Ascending aorta (tissue), 2 donors: ENCODE measurements around the gene ADSS1. TPM values are rescaled to one million over a fixed set of nuclear protein-coding genes. Genes with fewer than 3 reads are reported as not detected.
A peak's percentile ranks its signal among the peaks of the same experiment; 100 is the strongest.

Experiments
- DNase-seq, 2 donors: peaks; one replicate each; pipeline ENCODE4 v3.0.0-alpha.2; 2019; ENCODE audit warnings: low spot score in 2 of 2
- H3K27ac ChIP-seq, 2 donors: fragments of 200-600 bp; sonication (generic); one replicate each; pipeline ENCODE4 v1.5.1; 2016 to 2017; ENCODE audit warnings: mild to moderate bottlenecking in 1 of 2
- H3K27me3 ChIP-seq: fragments of 200-600 bp; sonication (generic); one replicate; pipeline ENCODE4 v1.5.1; 2017
- H3K36me3 ChIP-seq, 2 donors: fragments of 200-600 bp; sonication (generic); one replicate each; pipeline ENCODE4 v1.5.1; 2016
- H3K4me1 ChIP-seq, 2 donors: fragments of 200-600 bp; sonication (generic); one replicate each; pipeline ENCODE4 v1.5.1; 2016 to 2017; ENCODE audit warnings: mild to moderate bottlenecking in 1 of 2
- H3K4me3 ChIP-seq, 2 donors: fragments of 200-600 bp; sonication (generic); one replicate each; pipeline ENCODE4 v1.5.1; 2016 to 2017; ENCODE audit warnings: mild to moderate bottlenecking in 1 of 2
- H3K9me3 ChIP-seq, 2 donors: fragments of 200-600 bp; sonication (generic); one replicate each; pipeline ENCODE4 v1.5.1; 2016
- intact Hi-C: fragments of 100-400 bp; cut with DNase I; formaldehyde crosslinking; loops from one replicate; pipeline ENCODE4 v1.15.1; 2023
- total RNA-seq: library from RNA; depleted of rRNA; stranded (reverse); fragments of >200 nt; gene quantifications from one replicate; pipeline ENCODE4 v1.1.0, GENCODE V29; 2016
- TF ChIP-seq, protein P1 (sequence below), 3 experiments: fragments of 200-600 bp in 2 of 3; fragments of 450-650 bp in 1 of 3; sonication (generic) in 2 of 3; IDR thresholded peaks; one replicate each; pipeline ENCODE4 v1.5.1; 2016 to 2019; ENCODE audit warnings: antibody characterized with exemption in 3 of 3, mild to moderate bottlenecking in 1 of 3, moderate library complexity in 1 of 3

ADSS1 gene
- total RNA-seq, 1 donor from 2014 or later, result 30.2 TPM

DNA sequence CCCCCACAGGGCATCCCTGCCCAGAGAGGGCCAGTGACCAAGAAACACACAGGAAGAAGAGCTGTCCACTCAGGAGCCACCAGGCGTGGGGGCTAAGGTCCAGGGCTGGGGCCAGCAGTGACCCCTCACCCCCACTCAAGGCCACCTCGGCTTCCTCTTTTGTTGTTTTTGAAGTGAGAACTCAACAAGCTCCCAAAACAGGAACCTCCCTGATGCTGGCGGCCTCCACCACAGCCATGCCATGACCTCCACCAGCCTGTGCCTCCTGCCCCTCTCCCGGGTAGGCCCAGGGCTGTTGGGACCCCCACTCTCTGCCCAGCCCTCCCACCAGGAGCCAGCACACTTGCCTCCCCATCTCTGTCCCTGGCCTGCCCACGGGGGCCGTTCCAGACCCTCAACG is 63.7 kb downstream of the ADSS1 start:
- H3K9me3 ChIP-seq, result no peaks in the 10 kb centered on the region
- H3K36me3 ChIP-seq, result peaks cover 7 to 14% of the 10 kb centered on the region in 2 donors
- H3K27me3 ChIP-seq, result no peaks in the 10 kb centered on the region
- intact Hi-C loops, result no loop called here
- H3K27ac ChIP-seq, result peak overlapping the region in 1 of 2 donors; percentile 45
- H3K4me1 ChIP-seq, result peaks cover 15 to 35% of the 10 kb centered on the region in 2 donors
- no peak for DNase-seq
- no peak overlapping the region for H3K4me3 ChIP-seq
- TF ChIP-seq, protein P1, sequence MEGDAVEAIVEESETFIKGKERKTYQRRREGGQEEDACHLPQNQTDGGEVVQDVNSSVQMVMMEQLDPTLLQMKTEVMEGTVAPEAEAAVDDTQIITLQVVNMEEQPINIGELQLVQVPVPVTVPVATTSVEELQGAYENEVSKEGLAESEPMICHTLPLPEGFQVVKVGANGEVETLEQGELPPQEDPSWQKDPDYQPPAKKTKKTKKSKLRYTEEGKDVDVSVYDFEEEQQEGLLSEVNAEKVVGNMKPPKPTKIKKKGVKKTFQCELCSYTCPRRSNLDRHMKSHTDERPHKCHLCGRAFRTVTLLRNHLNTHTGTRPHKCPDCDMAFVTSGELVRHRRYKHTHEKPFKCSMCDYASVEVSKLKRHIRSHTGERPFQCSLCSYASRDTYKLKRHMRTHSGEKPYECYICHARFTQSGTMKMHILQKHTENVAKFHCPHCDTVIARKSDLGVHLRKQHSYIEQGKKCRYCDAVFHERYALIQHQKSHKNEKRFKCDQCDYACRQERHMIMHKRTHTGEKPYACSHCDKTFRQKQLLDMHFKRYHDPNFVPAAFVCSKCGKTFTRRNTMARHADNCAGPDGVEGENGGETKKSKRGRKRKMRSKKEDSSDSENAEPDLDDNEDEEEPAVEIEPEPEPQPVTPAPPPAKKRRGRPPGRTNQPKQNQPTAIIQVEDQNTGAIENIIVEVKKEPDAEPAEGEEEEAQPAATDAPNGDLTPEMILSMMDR (IDR thresholded peaks at IDR 0.05), result no peak

DNA sequence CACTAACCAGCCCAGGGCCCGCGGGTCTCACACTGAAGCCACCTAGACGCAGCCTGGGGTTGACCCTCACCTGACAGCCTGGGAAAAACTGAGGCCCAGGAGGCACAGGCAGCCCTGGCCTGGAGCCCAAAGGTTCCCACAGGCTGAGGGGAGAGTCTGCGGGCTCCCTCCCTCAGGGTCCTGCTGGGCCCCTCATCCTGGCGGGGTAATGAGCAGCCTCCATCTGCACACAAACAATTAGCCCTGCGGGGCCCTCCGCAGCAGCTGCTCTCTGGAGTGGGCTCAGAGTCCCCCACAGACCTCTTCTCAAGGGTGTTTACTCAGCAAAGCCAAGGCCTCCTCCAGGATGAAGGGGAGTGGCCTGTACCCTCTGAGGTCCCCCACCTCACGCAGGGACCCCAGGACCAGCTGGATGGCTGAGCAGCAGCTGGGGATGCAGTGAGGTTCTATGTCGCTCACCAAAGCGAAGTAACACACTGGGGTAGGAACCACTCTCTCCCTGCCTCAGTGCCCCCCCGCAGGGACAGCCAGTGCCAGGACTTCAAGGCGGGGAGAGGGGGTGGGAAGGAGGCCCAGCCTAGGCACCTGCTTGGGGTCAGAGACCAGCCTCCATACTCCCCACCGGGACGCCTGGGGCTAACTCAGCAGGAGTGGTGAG is 64.3 kb downstream of the ADSS1 start:
- Histone ChIP-seq H3K9me3 (no peaks in the 10 kb centered on the region), H3K4me1 (peaks cover 20 to 41% of the 10 kb centered on the region in 2 donors), H3K27ac (peak overlapping the region in 1 of 2 donors; percentile 45), H3K27me3 (no peaks in the 10 kb centered on the region), H3K4me3 (no peak overlapping the region), H3K36me3 (peaks cover 7 to 14% of the 10 kb centered on the region in 2 donors)
- TF ChIP-seq, protein P1 (IDR thresholded peaks at IDR 0.05), result no peak
- intact Hi-C loops, result no loop called here
- no peak for DNase-seq

DNA sequence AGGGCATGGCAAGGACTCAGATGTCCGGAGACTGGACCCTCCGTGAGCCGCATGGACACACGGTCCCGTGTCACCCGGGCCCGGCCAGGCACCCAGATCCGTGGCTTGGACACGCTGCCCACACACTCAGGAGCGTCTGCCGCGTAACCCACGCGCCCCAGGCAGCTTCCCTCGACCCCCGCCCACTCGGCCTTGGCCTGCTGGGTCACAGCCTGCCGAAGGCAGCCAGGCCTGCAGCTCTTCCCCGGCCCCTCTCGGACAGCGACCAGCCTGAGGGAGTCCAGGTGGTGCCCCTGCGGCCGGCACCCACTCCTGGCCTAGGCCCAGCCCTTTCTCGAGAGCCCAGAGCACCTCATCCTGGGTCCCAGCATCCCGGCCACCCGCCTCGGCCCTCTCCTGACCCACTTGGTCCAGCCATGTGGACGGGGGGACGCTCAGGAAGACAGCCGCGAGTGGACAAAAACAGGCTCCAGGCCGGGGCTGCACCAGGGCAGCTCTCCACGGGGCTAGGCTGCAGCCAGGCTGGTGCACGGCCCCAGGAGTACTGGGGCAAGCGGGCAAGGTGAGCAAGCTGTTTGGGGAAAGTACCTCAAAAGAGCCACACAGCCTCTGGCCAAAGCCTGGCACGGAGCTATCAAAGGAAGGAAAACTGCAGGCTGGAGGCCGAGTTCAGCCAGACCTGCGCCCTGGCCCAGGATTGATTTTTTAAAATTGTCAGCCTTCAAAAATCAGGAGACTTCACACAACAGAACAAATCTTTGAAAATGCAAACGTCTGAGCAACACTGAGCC is 65.0 kb downstream of the ADSS1 start:
- DNase-seq, result no peak
- no peak overlapping the region for H3K27ac ChIP-seq
- H3K4me3 ChIP-seq, result no peak overlapping the region
- H3K27me3 ChIP-seq, result no peaks in the 10 kb centered on the region
- peaks cover 7 to 14% of the 10 kb centered on the region in 2 donors for H3K36me3 ChIP-seq
- peaks cover 28 to 49% of the 10 kb centered on the region in 2 donors for H3K4me1 ChIP-seq
- H3K9me3 ChIP-seq, result no peaks in the 10 kb centered on the region
- TF ChIP-seq, protein P1 (IDR thresholded peaks at IDR 0.05), result no peak
- intact Hi-C loops, result no loop called here

DNA sequence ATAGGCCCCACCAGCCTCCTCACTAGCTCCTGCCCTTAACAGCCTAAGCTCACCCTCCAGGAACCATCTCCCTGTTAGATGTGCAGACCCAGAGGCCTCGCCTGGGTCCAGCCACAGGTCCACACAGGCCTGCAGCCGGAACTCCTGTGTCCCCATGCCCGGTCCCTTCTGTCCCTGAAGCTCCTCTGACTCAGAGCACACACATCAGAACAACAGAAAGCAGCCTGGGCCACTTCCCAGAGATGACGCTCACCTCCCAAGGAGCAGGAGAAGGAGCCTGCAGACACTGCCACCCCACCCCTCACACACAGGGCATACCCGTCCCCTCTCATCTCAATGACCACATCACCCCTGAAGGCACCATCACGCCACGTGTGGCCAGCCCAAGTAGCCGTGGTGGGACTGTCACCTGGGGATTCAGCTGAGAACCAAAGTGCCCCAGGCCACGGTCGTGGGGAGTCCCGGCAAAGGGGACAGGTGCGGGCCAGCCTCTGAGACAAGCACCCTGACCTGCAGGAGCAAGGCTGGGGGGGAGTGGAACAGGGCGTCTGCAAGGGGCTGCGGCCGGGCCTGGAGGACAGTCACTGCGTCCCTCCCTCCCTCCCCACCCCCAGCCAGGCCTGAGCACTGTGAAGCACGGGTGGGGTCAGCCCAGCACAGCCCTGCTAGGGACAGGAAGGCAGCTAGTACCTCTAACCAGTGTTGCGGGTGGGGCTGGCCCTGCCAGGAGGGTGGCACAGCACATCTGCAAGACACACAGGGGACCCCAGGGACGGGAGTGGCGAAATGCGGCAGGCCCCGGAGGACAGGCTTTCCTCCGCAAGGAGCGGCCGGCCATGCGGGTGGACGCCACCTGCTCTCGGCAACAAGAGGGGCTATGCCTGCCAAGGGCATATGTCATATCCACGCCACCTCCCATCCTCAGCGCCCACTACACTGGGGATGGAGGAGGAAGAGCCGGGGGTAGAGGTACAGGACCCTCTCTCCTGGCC is 66.0 kb downstream of the ADSS1 start:
- no peak overlapping the region for H3K27ac ChIP-seq
- DNase-seq, result no peak
- H3K4me3 ChIP-seq, result no peak overlapping the region
- intact Hi-C loops, result no loop called here
- peaks cover 7 to 14% of the 10 kb centered on the region in 2 donors for H3K36me3 ChIP-seq
- H3K27me3 ChIP-seq, result no peaks in the 10 kb centered on the region
- TF ChIP-seq, protein P1 (IDR thresholded peaks at IDR 0.05), result no peak
- peaks cover 31 to 50% of the 10 kb centered on the region in 2 donors for H3K4me1 ChIP-seq
- no peaks in the 10 kb centered on the region for H3K9me3 ChIP-seq

DNA sequence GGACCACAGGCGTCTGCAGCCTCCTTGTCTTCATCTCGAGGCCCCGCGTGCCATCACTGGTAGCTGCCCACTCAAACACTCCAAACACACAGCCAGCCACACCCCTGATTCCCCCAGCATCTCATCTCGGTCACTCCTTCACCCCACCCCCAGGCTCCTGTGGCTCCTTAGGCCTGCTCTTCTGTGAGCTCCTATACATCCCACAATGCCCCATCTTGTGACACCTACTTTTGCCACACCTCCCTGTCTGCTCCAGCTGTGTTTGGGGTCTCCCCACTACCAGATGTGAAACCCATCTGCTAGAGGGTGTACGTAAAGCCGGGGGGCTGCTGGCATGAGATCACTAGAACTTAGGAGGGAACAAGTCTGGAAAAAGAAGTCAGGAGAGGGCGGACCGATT is 67.4 kb downstream of the ADSS1 start:
- Histone ChIP-seq H3K9me3 (no peaks in the 10 kb centered on the region), H3K4me1 (peaks cover 30 to 52% of the 10 kb centered on the region in 2 donors), H3K4me3 (no peak overlapping the region), H3K27ac (no peak overlapping the region), H3K27me3 (no peaks in the 10 kb centered on the region), H3K36me3 (peaks cover 7 to 14% of the 10 kb centered on the region in 2 donors)
- intact Hi-C loops, result no loop called here
- TF ChIP-seq, protein P1 (IDR thresholded peaks at IDR 0.05), result no peak
- DNase-seq, result no peak
